Right lobe of liver (tissue), 4 donors: ENCODE data around the gene ZNF827.

Source experiments
- CTCF ChIP-seq, 4 donors: fragments of 200-600 bp in 3 of 4; fragments of 450-650 bp in 1 of 4; IDR thresholded peaks; one replicate each; pipeline versions ENCODE4 v1.5.1 to v1.8.0; 2016 to 2022; ENCODE audit warnings: antibody characterized with exemption in 4 of 4, mild to moderate bottlenecking in 2 of 4
- POLR2A ChIP-seq: fragments of 450-650 bp; IDR thresholded peaks from one replicate; pipeline ENCODE4 v1.6.1; 2017; ENCODE audit warnings: antibody characterized with exemption, mild to moderate bottlenecking
- donor health status: DM: no; HTN: no; CAD: no.
- donor health status: DM: no; HTN: no; CAD: no.
- donor health status: DM: no; HTN: yes; CAD: no.

DNA sequence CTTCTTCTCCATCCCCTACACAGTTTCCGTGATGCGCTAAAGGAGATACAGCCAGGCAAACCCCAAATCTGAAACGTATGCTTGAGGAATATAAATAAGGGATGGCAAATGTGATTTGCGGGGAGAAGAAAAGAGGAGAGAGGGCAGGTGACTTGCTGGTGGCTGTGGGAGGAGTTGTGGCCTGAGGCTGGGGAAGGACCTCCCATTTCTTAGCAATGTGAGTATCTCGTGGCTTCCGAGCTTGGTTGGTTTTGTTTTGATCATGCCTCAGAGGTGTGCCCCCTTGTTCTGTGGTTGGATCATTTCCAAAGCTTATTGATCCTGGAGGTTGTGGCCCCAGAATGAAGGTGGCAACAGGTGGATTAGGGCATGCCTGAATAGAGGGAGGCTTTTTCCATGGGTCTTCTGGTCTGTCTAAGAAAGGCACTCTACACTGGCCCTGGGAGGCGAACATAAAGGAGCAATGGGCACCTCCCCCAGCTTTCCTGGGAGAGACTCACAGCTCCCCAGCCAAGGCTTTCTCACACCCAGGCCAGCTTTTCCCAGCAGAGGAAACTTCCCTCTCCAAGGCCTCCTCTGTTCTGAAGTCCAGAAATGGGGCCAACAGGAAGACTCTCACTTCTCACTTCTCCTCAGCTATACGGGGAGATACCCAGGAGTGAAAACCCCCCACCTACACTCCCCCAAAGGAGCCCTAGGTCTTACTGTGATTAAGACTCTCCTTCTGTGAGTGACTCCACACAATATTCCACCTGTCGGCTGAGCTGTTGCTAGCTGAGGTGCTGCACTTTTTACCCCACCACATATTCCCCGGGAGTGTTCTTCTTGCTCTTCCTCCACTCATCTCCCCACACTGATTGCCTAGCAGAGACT is 218.6 kb downstream of the ZNF827 start:
- TF ChIP-seq CTCF (IDR thresholded peaks at IDR 0.05) (no peak), POLR2A (no peak)
